GM12878 (cell line): Measurements from ENCODE around the gene FRS3. TPM values are rescaled to one million over a fixed set of nuclear protein-coding genes. Genes with fewer than 3 reads are reported as not detected.

Experiments used
- ATF2 ChIP-seq: IDR thresholded peaks from 2 replicates; pipeline ENCODE4 v1.6.1; 2012; ENCODE audit warnings: low read length, inconsistent platforms
- CBFB ChIP-seq: IDR thresholded peaks from 2 replicates; pipeline ENCODE4 v1.6.1; 2016; ENCODE audit warnings: antibody characterized with exemption, low read depth
- CBX3 ChIP-seq: fragments of 200-600 bp; sonication (generic); IDR thresholded peaks from 2 replicates; pipeline ENCODE4 v1.6.1; 2016; ENCODE audit warnings: low read depth, borderline replicate concordance
- E2F4 ChIP-seq: IDR thresholded peaks from 2 replicates; pipeline ENCODE4 v1.6.1; 2012; ENCODE audit warnings: low read depth, low read length, improper control_type of control experiment
- EGR1 ChIP-seq, 2 experiments: IDR thresholded peaks; 1 replicate in 1 of 2; 2 replicates in 1 of 2; pipeline ENCODE4 v1.6.1; 2011 to 2012; ENCODE audit warnings: low read depth in 2 of 2, low read length in 2 of 2, borderline replicate concordance in 1 of 2, mild to moderate bottlenecking in 1 of 2, moderate library complexity in 1 of 2
- ETV6 ChIP-seq, 2 experiments: fragments of 450-650 bp in 1 of 2; IDR thresholded peaks in 1 of 2; conservative IDR thresholded peaks in 1 of 2; 2 replicates each; pipeline ENCODE4 v1.6.1; 2014; ENCODE audit warnings: antibody characterized with exemption in 1 of 2, borderline replicate concordance in 1 of 2, low read depth in 1 of 2, mild to moderate bottlenecking in 1 of 2, moderate library complexity in 1 of 2
- EZH2 ChIP-seq: IDR thresholded peaks from 2 replicates; pipeline ENCODE4 v1.6.1; 2012; ENCODE audit warnings: low read depth, mild to moderate bottlenecking, control low read depth, inconsistent platforms, low read length, borderline replicate concordance; ENCODE audit not compliant: control insufficient read depth
- FOXM1 ChIP-seq: IDR thresholded peaks from 2 replicates; pipeline ENCODE4 v1.6.1; 2012; ENCODE audit warnings: low read depth, mild to moderate bottlenecking, inconsistent platforms, low read length, moderate library complexity
- GATAD2B ChIP-seq: fragments of 450-650 bp; conservative IDR thresholded peaks from 2 replicates; pipeline ENCODE4 v1.6.1; 2017; ENCODE audit warnings: low read depth, mild to moderate bottlenecking, moderate library complexity
- IRF5 ChIP-seq: fragments of 450-650 bp; IDR thresholded peaks from 2 replicates; pipeline ENCODE4 v1.6.1; 2017; ENCODE audit warnings: borderline replicate concordance
- KDM1A ChIP-seq: fragments of 200-600 bp; sonication (generic); IDR thresholded peaks from 2 replicates; pipeline ENCODE4 v1.6.1; 2016; ENCODE audit warnings: borderline replicate concordance
- MAX ChIP-seq: IDR thresholded peaks from 2 replicates; pipeline ENCODE4 v1.6.1; 2012; ENCODE audit warnings: low read depth, low read length, improper control_type of control experiment
- MEF2A ChIP-seq: IDR thresholded peaks from 2 replicates; pipeline ENCODE4 v1.6.1; 2011; ENCODE audit warnings: low read depth, mild to moderate bottlenecking, low read length, moderate library complexity; ENCODE audit not compliant: insufficient read depth
- MTA2 ChIP-seq: fragments of 450-650 bp; IDR thresholded peaks from 2 replicates; pipeline ENCODE4 v1.6.1; 2016; ENCODE audit warnings: low read depth, mild to moderate bottlenecking, moderate library complexity
- NBN ChIP-seq: fragments of 450-650 bp; IDR thresholded peaks from 2 replicates; pipeline ENCODE4 v1.6.1; 2016
- NR2C1 ChIP-seq: fragments of 450-650 bp; IDR thresholded peaks from 2 replicates; pipeline ENCODE4 v1.6.1; 2017; ENCODE audit warnings: antibody characterized with exemption, mild to moderate bottlenecking, moderate library complexity
- NR2C2 ChIP-seq: IDR thresholded peaks from 2 replicates; pipeline ENCODE4 v1.6.1; 2011; ENCODE audit warnings: borderline replicate concordance, low read depth; ENCODE audit not compliant: control insufficient read depth, insufficient read length
- NRF1 ChIP-seq: conservative IDR thresholded peaks from 2 replicates; pipeline ENCODE4 v1.6.1; 2011; ENCODE audit warnings: mild to moderate bottlenecking, low read depth, low read length, improper control_type of control experiment
- PAX8 ChIP-seq: fragments of 450-650 bp; IDR thresholded peaks from 2 replicates; pipeline ENCODE4 v1.6.1; 2017; ENCODE audit warnings: mild to moderate bottlenecking, moderate library complexity
- RAD21 ChIP-seq: IDR thresholded peaks from 2 replicates; pipeline ENCODE4 v1.6.1; 2011; ENCODE audit warnings: mild to moderate bottlenecking, low read depth, low read length, moderate library complexity; ENCODE audit not compliant: insufficient read depth
- SREBF2 ChIP-seq: IDR thresholded peaks from 2 replicates; pipeline ENCODE4 v1.6.1; 2012; ENCODE audit warnings: mild to moderate bottlenecking, low read length
- ZBED1 ChIP-seq: IDR thresholded peaks from 2 replicates; pipeline ENCODE4 v1.6.1; 2016; ENCODE audit warnings: borderline replicate concordance
- polyA plus RNA-seq, 11 experiments: library from polyadenylated mRNA; depleted of rRNA in 4 of 11; unstranded in 6 of 11; stranded (reverse) in 5 of 11; fragments of >200 nt; fragmentation: Nextera tagmentation in 4 of 11; fragmentation: Illumina TruSeq in 1 of 11; extraction: Ambion mirVana in 4 of 11; extraction: Trizol in 1 of 11; gene quantifications; 1 replicate in 1 of 11; 2 replicates in 10 of 11; pipeline versions ENCODE4 v1.2.1 to v1.2.3, GENCODE V29; 2011 to 2016; ENCODE audit warnings: inconsistent platforms in 2 of 11, missing spikeins in 2 of 11, low read depth in 1 of 11
- total RNA-seq, 4 experiments: library from RNA; depleted of rRNA in 3 of 4; stranded (reverse); fragments of >200 nt in 3 of 4; fragmentation: Illumina TruSeq in 1 of 4; extraction: Trizol in 1 of 4; gene quantifications; 2 replicates each; pipeline versions ENCODE4 v1.2.1 to v1.2.3, GENCODE V29; 2013 to 2021

Gene FRS3
- total and polyA plus RNA-seq, 10 of the 15 experiments (the other 5 are each of a cell fraction or from before 2014, with no cell fraction given) = 0.05 to 3.4 (median 1.5) TPM

GRCh38 chr6:41723530-41724227 lies 56.0 kb downstream of the FRS3 start (continued):
- no peak for TF ChIP-seq CBX3
- peak; percentile 87 for TF ChIP-seq NBN
- TF ChIP-seq MTA2 = peak; percentile 74
- TF ChIP-seq ATF2 = peak; percentile 88
- peak; percentile 81; the same call in 1 of the 2 replicates for TF ChIP-seq CBFB
- TF ChIP-seq KDM1A = no peak
- peak; percentile 100 for TF ChIP-seq GATAD2B
- peak; percentile 10; the same call in 1 of the 2 replicates for TF ChIP-seq E2F4
- TF ChIP-seq ZBED1 = peak; percentile 76; the same call in 1 of the 2 replicates
- no peak for TF ChIP-seq PAX8
- TF ChIP-seq MEF2A = peak; percentile 60; the same call in 1 of the 2 replicates
- no peak for TF ChIP-seq NR2C2
- TF ChIP-seq FOXM1 = 0 out of 2 replicates have a peak, but pooled peaks have one; percentile 67
- peak in 1 of 2 experiments; percentile 77; a peak in 1 of 4 replicates for TF ChIP-seq ETV6 (conservative IDR thresholded peaks at IDR 0.05 in 1 of 2, IDR thresholded peaks at IDR 0.05 in 1 of 2; ENCODE audit: borderline replicate concordance in 1 of 2, low read depth in 1 of 2)
- peak; percentile 56; the same call in 1 of the 2 replicates for TF ChIP-seq NR2C1
- TF ChIP-seq SREBF2 = no peak
- no peak for TF ChIP-seq IRF5
- no peak for TF ChIP-seq EZH2
- TF ChIP-seq NRF1 = no peak
- TF ChIP-seq EGR1 (IDR thresholded peaks at IDR 0.05; ENCODE audit: borderline replicate concordance in 1 of 2, low read depth in 2 of 2, low read length in 2 of 2) = peak in 1 of 2 experiments; percentile 21; a peak in 1 of 3 replicates
- no peak; the same call in 1 of the 2 replicates for TF ChIP-seq MAX
- no peak; the same call in 1 of the 2 replicates for TF ChIP-seq RAD21
